Uterus (tissue), 4 donors: ENCODE data around the gene GSDME. TPM values are rescaled to one million over a fixed set of nuclear protein-coding genes. Genes with fewer than 3 reads are reported as not detected.
"Not testable (repeated sequence)": the region's sequence is repeated elsewhere in the genome, so short reads cannot be mapped to it uniquely, and the experiment has no call there.

ENCODE experiments used
- DNase-seq, 2 donors: peaks; one replicate each; pipeline ENCODE4 v3.0.0-alpha.2; 2019 to 2020
- H3K27ac ChIP-seq, 2 donors: fragments of 200-600 bp; sonication (generic); 1 replicate in 1 of 2; 2 replicates in 1 of 2; pipeline ENCODE4 v1.5.1; 2016 to 2018
- H3K27me3 ChIP-seq, 2 donors: fragments of 200-600 bp; sonication (generic); one replicate each; pipeline ENCODE4 v1.5.1; 2018 to 2019; ENCODE audit warnings: control low read depth in 1 of 2
- H3K36me3 ChIP-seq, 2 donors: fragments of 200-600 bp; sonication (generic); one replicate each; pipeline ENCODE4 v1.5.1; 2019; ENCODE audit warnings: control low read depth in 1 of 2
- H3K4me1 ChIP-seq, 2 donors: fragments of 200-600 bp; sonication (generic); one replicate each; pipeline ENCODE4 v1.5.1; 2018 to 2019; ENCODE audit warnings: control low read depth in 1 of 2
- H3K4me3 ChIP-seq, 2 donors: fragments of 200-600 bp; sonication (generic); 1 replicate in 1 of 2; 2 replicates in 1 of 2; pipeline ENCODE4 v1.5.1; 2018 to 2019; ENCODE audit warnings: mild to moderate bottlenecking in 1 of 2
- H3K9me3 ChIP-seq, 2 donors: fragments of 200-600 bp; sonication (generic); one replicate each; pipeline ENCODE4 v1.5.1; 2019; ENCODE audit warnings: control low read depth in 1 of 2
- POLR2A ChIP-seq, 2 donors: fragments of 450-650 bp; IDR thresholded peaks; one replicate each; pipeline ENCODE4 v1.6.1; 2016; ENCODE audit warnings: antibody characterized with exemption in 2 of 2, mild to moderate bottlenecking in 1 of 2, moderate library complexity in 1 of 2
- intact Hi-C: fragments of 100-400 bp; cut with DNase I; formaldehyde crosslinking; loops from one replicate; pipeline ENCODE4 v1.15.1; 2023; ENCODE audit warnings: low total_unique reads
- total RNA-seq, 4 donors: library from RNA; depleted of rRNA in 3 of 4; stranded (reverse); fragments of >200 nt in 3 of 4; gene quantifications; one replicate each; pipeline versions ENCODE4 v1.1.0 to v1.2.4, GENCODE V29; 2014 to 2023
- TF ChIP-seq, protein P1 (sequence below), 4 experiments: fragments of 200-600 bp in 2 of 4; fragments of 450-650 bp in 2 of 4; sonication (generic) in 2 of 4; IDR thresholded peaks; one replicate each; pipeline ENCODE4 v1.5.1; 2016 to 2019; ENCODE audit warnings: antibody characterized with exemption in 4 of 4, mild to moderate bottlenecking in 2 of 4, moderate library complexity in 1 of 4
- donor health status: DM: yes; HTN: yes; CAD: no.

Gene GSDME
- total RNA-seq, 4 donors from 2014 or later, result 10.8 to 25.5 (median 20.8) TPM

- Histone ChIP-seq H3K4me3 (no peak overlapping the region), H3K9me3 (no peaks in the 10 kb centered on the region), H3K27ac (no peak overlapping the region), H3K27me3 (no peaks in the 10 kb centered on the region), H3K4me1 (no peaks in the 10 kb centered on the region), H3K36me3 (no peaks in the 10 kb centered on the region)
- no peak for DNase-seq
- intact Hi-C loops, result no loop called here
- no peak for TF ChIP-seq POLR2A (IDR thresholded peaks at IDR 0.05)
- TF ChIP-seq, protein P1, sequence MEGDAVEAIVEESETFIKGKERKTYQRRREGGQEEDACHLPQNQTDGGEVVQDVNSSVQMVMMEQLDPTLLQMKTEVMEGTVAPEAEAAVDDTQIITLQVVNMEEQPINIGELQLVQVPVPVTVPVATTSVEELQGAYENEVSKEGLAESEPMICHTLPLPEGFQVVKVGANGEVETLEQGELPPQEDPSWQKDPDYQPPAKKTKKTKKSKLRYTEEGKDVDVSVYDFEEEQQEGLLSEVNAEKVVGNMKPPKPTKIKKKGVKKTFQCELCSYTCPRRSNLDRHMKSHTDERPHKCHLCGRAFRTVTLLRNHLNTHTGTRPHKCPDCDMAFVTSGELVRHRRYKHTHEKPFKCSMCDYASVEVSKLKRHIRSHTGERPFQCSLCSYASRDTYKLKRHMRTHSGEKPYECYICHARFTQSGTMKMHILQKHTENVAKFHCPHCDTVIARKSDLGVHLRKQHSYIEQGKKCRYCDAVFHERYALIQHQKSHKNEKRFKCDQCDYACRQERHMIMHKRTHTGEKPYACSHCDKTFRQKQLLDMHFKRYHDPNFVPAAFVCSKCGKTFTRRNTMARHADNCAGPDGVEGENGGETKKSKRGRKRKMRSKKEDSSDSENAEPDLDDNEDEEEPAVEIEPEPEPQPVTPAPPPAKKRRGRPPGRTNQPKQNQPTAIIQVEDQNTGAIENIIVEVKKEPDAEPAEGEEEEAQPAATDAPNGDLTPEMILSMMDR (IDR thresholded peaks at IDR 0.05), result no peak
Measured at GRCh38 chr7:24799506-24799905, 42.2 kb upstream of the GSDME start.

- H3K4me3 ChIP-seq, result no peak overlapping the region
- no peaks in the 10 kb centered on the region for H3K27me3 ChIP-seq
- DNase-seq, result no peak
- no peaks in the 10 kb centered on the region for H3K4me1 ChIP-seq
- H3K9me3 ChIP-seq, result no peaks in the 10 kb centered on the region
- H3K27ac ChIP-seq, result no peak overlapping the region
- no peaks in the 10 kb centered on the region for H3K36me3 ChIP-seq
- no peak for TF ChIP-seq POLR2A (IDR thresholded peaks at IDR 0.05)
- TF ChIP-seq, protein P1 (IDR thresholded peaks at IDR 0.05), result no peak
- intact Hi-C loops, result no loop called here
Measured at GRCh38 chr7:24798261-24798660, 41.0 kb upstream of the GSDME start.

DNA sequence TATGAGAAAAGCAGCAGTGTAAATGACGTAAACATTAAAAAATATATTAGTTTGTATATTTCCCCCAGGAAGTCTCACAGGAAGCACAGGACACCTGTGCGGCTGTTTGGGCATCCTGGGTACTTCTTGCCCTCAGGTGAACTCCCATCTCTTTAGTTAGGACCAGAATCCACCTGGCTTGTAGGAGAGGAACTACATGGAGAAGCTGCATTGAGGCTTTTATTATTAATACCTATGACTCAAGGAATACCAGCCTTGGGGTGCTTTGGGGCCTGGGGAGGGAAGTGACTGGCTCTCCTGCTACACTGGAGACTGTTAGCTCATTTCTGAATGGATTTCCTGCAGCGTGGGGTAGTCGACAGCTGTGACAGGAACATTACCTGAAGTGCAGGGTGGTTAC lies 40.0 kb upstream of the GSDME start:
- intact Hi-C loops, result no loop called here

GRCh38 chr7:24795407-24795767 lies 38.1 kb upstream of the GSDME start:
- DNase-seq, result no peak
- Histone ChIP-seq H3K36me3 (no peaks in the 10 kb centered on the region), H3K4me1 (no peaks in the 10 kb centered on the region), H3K4me3 (no peak overlapping the region), H3K9me3 (no peaks in the 10 kb centered on the region), H3K27ac (no peak overlapping the region), H3K27me3 (no peaks in the 10 kb centered on the region)
- intact Hi-C loops, result no loop called here
- TF ChIP-seq POLR2A (IDR thresholded peaks at IDR 0.05), result no peak
- TF ChIP-seq, protein P1 (IDR thresholded peaks at IDR 0.05), result no peak

More for the DNA sequence above, 40.0 kb upstream of the GSDME start:
- Histone ChIP-seq H3K4me3 (no peak overlapping the region), H3K36me3 (no peaks in the 10 kb centered on the region), H3K27ac (no peak overlapping the region), H3K4me1 (no peaks in the 10 kb centered on the region), H3K9me3 (no peaks in the 10 kb centered on the region), H3K27me3 (no peaks in the 10 kb centered on the region)
- TF ChIP-seq, protein P1 (IDR thresholded peaks at IDR 0.05), result no peak
- TF ChIP-seq POLR2A (IDR thresholded peaks at IDR 0.05), result no peak
- no peak for DNase-seq

- H3K4me1 ChIP-seq, DNase-seq, H3K4me3 ChIP-seq, intact Hi-C loops, H3K27me3 ChIP-seq, H3K36me3 ChIP-seq, H3K9me3 ChIP-seq, H3K27ac ChIP-seq: not testable (repeated sequence)
Measured at GRCh38 chr7:24794751-24795406, 37.6 kb upstream of the GSDME start.
